Measurements from ENCODE around the gene DENND1A.

The DENND1A gene

GRCh38 chr9:123568691-123569688 is 360.9 kb downstream of the DENND1A start:
- no peak for DNase-seq (ENCODE audit: low read depth)

- DNase-seq (ENCODE audit: low read depth) = no peak
Observed at GRCh38 chr9:123567013-123567412, 362.9 kb downstream of the DENND1A start.

- no peak for DNase-seq (ENCODE audit: low read depth)
Observed at GRCh38 chr9:123564652-123565051, 365.3 kb downstream of the DENND1A start.

GRCh38 chr9:123562844-123563346 is 367.0 kb downstream of the DENND1A start:
- DNase-seq (ENCODE audit: low read depth) = no peak

GRCh38 chr9:123561046-123561445 is 368.9 kb downstream of the DENND1A start:
- no peak for DNase-seq (ENCODE audit: low read depth)

- no peak for DNase-seq (ENCODE audit: low read depth)
Observed at GRCh38 chr9:123556464-123557435, 373.2 kb downstream of the DENND1A start.

GRCh38 chr9:123555646-123556045 is 374.3 kb downstream of the DENND1A start:
- DNase-seq (ENCODE audit: low read depth) = no peak

GRCh38 chr9:123552530-123552929 is 377.4 kb downstream of the DENND1A start:
- no peak for DNase-seq (ENCODE audit: low read depth)

GRCh38 chr9:123551734-123552133 is 378.2 kb downstream of the DENND1A start:
- no peak for DNase-seq (ENCODE audit: low read depth)

- DNase-seq (ENCODE audit: low read depth) = no peak
Observed at GRCh38 chr9:123550797-123551196, 379.1 kb downstream of the DENND1A start.

GRCh38 chr9:123550012-123550411 is 379.9 kb downstream of the DENND1A start:
- DNase-seq (ENCODE audit: low read depth) = no peak

- no peak for DNase-seq (ENCODE audit: low read depth)
Observed at GRCh38 chr9:123548741-123549545, 381.0 kb downstream of the DENND1A start.

- no peak for DNase-seq (ENCODE audit: low read depth)
Observed at GRCh38 chr9:123544007-123544827, 385.7 kb downstream of the DENND1A start.

GRCh38 chr9:123543492-123543891 is 386.4 kb downstream of the DENND1A start:
- no peak for DNase-seq (ENCODE audit: low read depth)

- no peak for DNase-seq (ENCODE audit: low read depth)
Observed at GRCh38 chr9:123542435-123543225, 387.3 kb downstream of the DENND1A start.

GRCh38 chr9:123541411-123541810 is 388.5 kb downstream of the DENND1A start:
- no peak for DNase-seq (ENCODE audit: low read depth)

- no peak for DNase-seq (ENCODE audit: low read depth)
Observed at GRCh38 chr9:123540457-123540856, 389.5 kb downstream of the DENND1A start.

- DNase-seq (ENCODE audit: low read depth) = no peak
Observed at GRCh38 chr9:123537809-123538208, 392.1 kb downstream of the DENND1A start.

GRCh38 chr9:123536455-123536868 is 393.5 kb downstream of the DENND1A start:
- no peak for DNase-seq (ENCODE audit: low read depth)

GRCh38 chr9:123534336-123534735 is 395.6 kb downstream of the DENND1A start:
- DNase-seq (ENCODE audit: low read depth) = no peak
